GM19043 (cell line): ENCODE data around the gene GRIP2.
"Not testable (repeated sequence)": the region's sequence is repeated elsewhere in the genome, so short reads cannot be mapped to it uniquely, and the experiment has no call there.

Source experiments
- ATAC-seq: cut with Tn5 transposase; IDR thresholded peaks from one replicate; pipeline ENCODE4 v1.9.1; 2021; ENCODE audit warnings: low read depth; ENCODE audit not compliant: unreplicated experiment

GRIP2 gene

GRCh38 chr3:14522768-14523167, 17.4 kb downstream of the GRIP2 start:
- ATAC-seq, result no peak

GRCh38 chr3:14522129-14522691, 17.9 kb downstream of the GRIP2 start:
- no peak for ATAC-seq

GRCh38 chr3:14521611-14522010, 18.5 kb downstream of the GRIP2 start:
- ATAC-seq, result no peak

GRCh38 chr3:14520967-14521366, 19.2 kb downstream of the GRIP2 start:
- no peak for ATAC-seq

- no peak for ATAC-seq
These were observed 20.0 kb downstream of the GRIP2 start for GRCh38 chr3:14520149-14520548.

- no peak for ATAC-seq
These were observed 20.7 kb downstream of the GRIP2 start for GRCh38 chr3:14519406-14519805.

- no peak for ATAC-seq
These were observed 21.2 kb downstream of the GRIP2 start for GRCh38 chr3:14518893-14519292.

GRCh38 chr3:14518432-14518802, 21.7 kb downstream of the GRIP2 start:
- ATAC-seq, result no peak

GRCh38 chr3:14517601-14518431, 22.3 kb downstream of the GRIP2 start:
- ATAC-seq, result no peak

GRCh38 chr3:14516738-14517345, 23.3 kb downstream of the GRIP2 start:
- ATAC-seq, result no peak

- ATAC-seq, result not testable (repeated sequence)
These were observed 24.6 kb downstream of the GRIP2 start for GRCh38 chr3:14515526-14515925.

- ATAC-seq, result no peak
These were observed 25.8 kb downstream of the GRIP2 start for GRCh38 chr3:14514323-14514720.

GRCh38 chr3:14513566-14514322, 26.4 kb downstream of the GRIP2 start:
- no peak for ATAC-seq

GRCh38 chr3:14512942-14513327, 27.2 kb downstream of the GRIP2 start:
- ATAC-seq, result no peak

GRCh38 chr3:14512281-14512941, 27.7 kb downstream of the GRIP2 start:
- ATAC-seq, result no peak

- ATAC-seq, result no peak
These were observed 28.4 kb downstream of the GRIP2 start for GRCh38 chr3:14511623-14512280.

- no peak for ATAC-seq
These were observed 29.1 kb downstream of the GRIP2 start for GRCh38 chr3:14510838-14511622.

- ATAC-seq, result no peak
These were observed 30.4 kb downstream of the GRIP2 start for GRCh38 chr3:14509796-14510100.

- ATAC-seq, result peak; percentile 68
These were observed 31.0 kb downstream of the GRIP2 start for GRCh38 chr3:14508966-14509795.
